Thoracic aorta (tissue), 2 donors: Measurements from ENCODE around the gene ST6GALNAC3. TPM values are rescaled to one million over a fixed set of nuclear protein-coding genes. Genes with fewer than 3 reads are reported as not detected.

ENCODE experiments used
- ATAC-seq: fragments of 150-250 bp; one replicate; pipeline ENCODE4 v1.8.0; 2017; ENCODE audit warnings: low read depth; ENCODE audit not compliant: insufficient number of reproducible peaks, low FRiP score
- DNase-seq: peaks from one replicate; pipeline ENCODE4 v3.0.0-alpha.2; 2020; ENCODE audit warnings: low spot score
- H3K27ac ChIP-seq, 2 donors: fragments of 200-600 bp; sonication (generic); 1 replicate in 1 of 2; 2 replicates in 1 of 2; pipeline ENCODE4 v1.5.1; 2016; ENCODE audit warnings: mild to moderate bottlenecking in 2 of 2, moderate library complexity in 2 of 2
- H3K27me3 ChIP-seq: fragments of 200-600 bp; sonication (generic); replicated peaks from 2 replicates; pipeline ENCODE4 v1.6.0; 2016; ENCODE audit warnings: mild to moderate bottlenecking; ENCODE audit not compliant: insufficient read depth
- H3K36me3 ChIP-seq: fragments of 200-600 bp; sonication (generic); one replicate; pipeline ENCODE4 v1.5.1; 2016
- H3K4me1 ChIP-seq, 2 donors: fragments of 200-600 bp; sonication (generic); 1 replicate in 1 of 2; 2 replicates in 1 of 2; pipeline versions ENCODE4 v1.5.1 to v1.6.0; 2016; ENCODE audit warnings: low read depth in 2 of 2, mild to moderate bottlenecking in 1 of 2; ENCODE audit not compliant: control insufficient read depth in 1 of 2
- H3K4me3 ChIP-seq: fragments of 200-600 bp; sonication (generic); 2 replicates; pipeline ENCODE4 v1.5.1; 2016; ENCODE audit warnings: mild to moderate bottlenecking
- H3K9me3 ChIP-seq: fragments of 200-600 bp; sonication (generic); 2 replicates; pipeline ENCODE4 v1.5.1; 2016
- CTCF ChIP-seq: fragments of 200-600 bp; sonication (generic); IDR thresholded peaks from one replicate; pipeline ENCODE4 v1.5.1; 2019; ENCODE audit warnings: antibody characterized with exemption
- total RNA-seq, 2 donors: library from RNA; depleted of rRNA; stranded (reverse); fragments of >200 nt; gene quantifications; one replicate each; pipeline versions ENCODE4 v1.1.0 to v1.2.3, GENCODE V29; 2016

The ST6GALNAC3 gene
- total RNA-seq, 2 donors from 2014 or later, result 1.4 to 9.5 TPM

GRCh38 chr1:76388261-76388660 lies 313.7 kb downstream of the ST6GALNAC3 start:
- no peak for ATAC-seq
- no peak for TF ChIP-seq CTCF

GRCh38 chr1:76390456-76390855 lies 315.9 kb downstream of the ST6GALNAC3 start:
- no peak for TF ChIP-seq CTCF
- ATAC-seq, result no peak

More at GRCh38 chr1:76388261-76388660, 313.7 kb downstream of the ST6GALNAC3 start:
- DNase-seq, result no peak
- Histone ChIP-seq H3K9me3 (no peaks in the 10 kb centered on the region), H3K4me3 (no peak overlapping the region), H3K27me3 (no peaks in the 10 kb centered on the region), H3K27ac (no peak overlapping the region), H3K36me3 (no peaks in the 10 kb centered on the region), H3K4me1 (peaks cover 0 to 11% of the 10 kb centered on the region in 2 donors)

DNA sequence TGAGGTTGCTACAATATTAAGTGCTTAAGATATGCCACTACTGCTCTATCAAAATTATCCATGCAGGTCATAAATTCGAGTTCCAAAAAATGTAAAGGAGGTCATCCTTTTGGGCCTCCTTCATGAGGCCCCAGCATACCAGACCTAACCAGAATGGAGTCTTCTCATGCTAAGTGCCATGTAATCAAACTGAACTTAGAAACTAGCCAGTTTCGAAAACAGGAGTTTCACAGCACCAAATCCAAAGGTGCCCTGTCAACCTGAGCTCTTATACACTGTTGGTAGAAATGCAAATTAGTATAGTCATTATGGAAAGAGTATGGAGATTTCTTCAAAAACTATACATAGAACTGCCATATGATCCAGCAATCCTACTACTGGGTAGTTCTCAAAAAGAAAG lies 320.5 kb downstream of the ST6GALNAC3 start:
- no peaks in the 10 kb centered on the region for H3K9me3 ChIP-seq
- DNase-seq (no peak), ATAC-seq (no peak)
- no peak overlapping the region for H3K4me3 ChIP-seq
- no peaks in the 10 kb centered on the region for H3K27me3 ChIP-seq
- H3K4me1 ChIP-seq, result peaks cover 0 to 5% of the 10 kb centered on the region in 2 donors
- no peaks in the 10 kb centered on the region for H3K36me3 ChIP-seq
- no peak overlapping the region for H3K27ac ChIP-seq
- no peak for TF ChIP-seq CTCF

More at GRCh38 chr1:76390456-76390855, 315.9 kb downstream of the ST6GALNAC3 start:
- Histone ChIP-seq H3K9me3 (no peaks in the 10 kb centered on the region), H3K27me3 (no peaks in the 10 kb centered on the region), H3K27ac (no peak overlapping the region), H3K4me1 (peaks cover 0 to 11% of the 10 kb centered on the region in 2 donors), H3K36me3 (no peaks in the 10 kb centered on the region), H3K4me3 (no peak overlapping the region)
- DNase-seq, result no peak

GRCh38 chr1:76402128-76402527 lies 327.6 kb downstream of the ST6GALNAC3 start:
- ATAC-seq, result no peak
- H3K27me3 ChIP-seq, result no peaks in the 10 kb centered on the region
- no peaks in the 10 kb centered on the region for H3K36me3 ChIP-seq
- TF ChIP-seq CTCF, result no peak
- H3K4me3 ChIP-seq, result no peak overlapping the region
- no peaks in the 10 kb centered on the region for H3K9me3 ChIP-seq
- no peaks in the 10 kb centered on the region for H3K4me1 ChIP-seq
- H3K27ac ChIP-seq, result no peak overlapping the region
- no peak for DNase-seq

DNA sequence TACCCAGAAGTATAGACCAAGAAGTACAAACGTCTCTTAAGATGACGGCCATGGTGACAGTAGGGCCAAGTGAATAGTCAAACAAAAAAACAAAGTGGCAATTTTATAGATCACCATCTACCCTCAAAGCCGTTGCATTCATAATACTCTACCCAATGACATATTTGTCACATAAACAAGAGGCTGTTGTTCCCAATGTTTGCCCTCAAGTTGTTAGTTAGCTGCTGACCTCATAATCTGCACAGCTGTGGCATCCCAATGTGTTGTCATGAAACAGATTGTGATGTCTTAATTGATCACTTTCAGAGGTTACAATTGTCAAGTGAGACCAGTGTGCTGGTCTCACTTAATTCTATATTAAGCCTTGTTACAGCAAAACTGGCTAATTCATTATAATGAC lies 333.8 kb downstream of the ST6GALNAC3 start:
- Histone ChIP-seq H3K4me1 (no peaks in the 10 kb centered on the region), H3K36me3 (no peaks in the 10 kb centered on the region), H3K4me3 (no peak overlapping the region), H3K27me3 (no peaks in the 10 kb centered on the region), H3K9me3 (no peaks in the 10 kb centered on the region), H3K27ac (no peak overlapping the region)
- no peak for ATAC-seq
- TF ChIP-seq CTCF, result no peak
- DNase-seq, result no peak
